Prostate gland (tissue), 2 donors: Measurements from ENCODE around the gene LSAMP. TPM values are rescaled to one million over a fixed set of nuclear protein-coding genes. Genes with fewer than 3 reads are reported as not detected.

Experiments
- DNase-seq: peaks from one replicate; pipeline ENCODE4 v3.0.0-alpha.2; 2019; ENCODE audit warnings: low spot score
- H3K27ac ChIP-seq, 2 donors: fragments of 200-600 bp; sonication (generic); 2 replicates each; pipeline ENCODE4 v1.5.1; 2017 to 2019
- H3K27me3 ChIP-seq: fragments of 200-600 bp; sonication (generic); replicated peaks from 2 replicates; pipeline ENCODE4 v1.5.1; 2019; ENCODE audit not compliant: insufficient read depth
- H3K36me3 ChIP-seq, 2 donors: fragments of 200-600 bp; sonication (generic); 1 replicate in 1 of 2; 2 replicates in 1 of 2; pipeline versions ENCODE4 v1.5.1 to v1.8.1; 2017 to 2019
- H3K4me1 ChIP-seq: fragments of 200-600 bp; sonication (generic); replicated peaks from 2 replicates; pipeline ENCODE4 v1.5.1; 2019
- H3K4me3 ChIP-seq, 2 donors: fragments of 200-600 bp; sonication (generic); 2 replicates each; pipeline ENCODE4 v1.5.1; 2017 to 2019
- H3K9me3 ChIP-seq: fragments of 200-600 bp; sonication (generic); 2 replicates; pipeline ENCODE4 v1.5.1; 2017
- CTCF ChIP-seq, 4 experiments: fragments of 200-600 bp in 2 of 4; fragments of 450-650 bp in 2 of 4; sonication (generic) in 2 of 4; IDR thresholded peaks; 1 replicate in 3 of 4; 2 replicates in 1 of 4; pipeline ENCODE4 v1.5.1; 2016 to 2019; ENCODE audit warnings: antibody characterized with exemption in 4 of 4, mild to moderate bottlenecking in 2 of 4, moderate library complexity in 2 of 4
- POLR2A ChIP-seq: fragments of 450-650 bp; IDR thresholded peaks from one replicate; pipeline ENCODE4 v1.6.1; 2016; ENCODE audit warnings: antibody characterized with exemption, mild to moderate bottlenecking
- POLR2AphosphoS5 ChIP-seq: sonication (generic); formaldehyde crosslinking; IDR thresholded peaks from one replicate; pipeline ENCODE4 v1.6.1; 2017; ENCODE audit warnings: antibody characterized with exemption
- WGBS: methylation state at CpG from one replicate; pipeline ENCODE4 v1.1.5; 2018; 5-methylcytosine and 5-hydroxymethylcytosine counted together
- intact Hi-C: fragments of 100-400 bp; cut with DNase I; formaldehyde crosslinking; loops from one replicate; pipeline ENCODE4 v1.14.2; 2022
- total RNA-seq, 2 donors: library from RNA; depleted of rRNA; stranded (reverse); fragments of >200 nt; gene quantifications; one replicate each; pipeline ENCODE4 v1.1.0, GENCODE V29; 2016

The LSAMP gene
- total RNA-seq, 2 donors from 2014 or later, result 15.4 to 38.0 TPM

- Histone ChIP-seq H3K4me1 (no peaks in the 10 kb centered on the region), H3K4me3 (no peak overlapping the region), H3K27ac (no peak overlapping the region), H3K9me3 (no peaks in the 10 kb centered on the region), H3K36me3 (no peaks in the 10 kb centered on the region), H3K27me3 (no peaks in the 10 kb centered on the region)
- 81% methylated on average over 1 of the region's 1 CpG for WGBS
- DNase-seq, result no peak
- intact Hi-C loops, result no loop called here
- TF ChIP-seq POLR2A, result no peak
- no peak for TF ChIP-seq CTCF (IDR thresholded peaks at IDR 0.05)
- no peak for TF ChIP-seq POLR2AphosphoS5
Measured at GRCh38 chr3:116331380-116331779, 113.9 kb downstream of the LSAMP start.

GRCh38 chr3:116322750-116323375 is 122.4 kb downstream of the LSAMP start:
- Histone ChIP-seq H3K36me3 (no peaks in the 10 kb centered on the region), H3K27ac (no peak overlapping the region), H3K27me3 (no peaks in the 10 kb centered on the region), H3K4me3 (no peak overlapping the region), H3K9me3 (no peaks in the 10 kb centered on the region), H3K4me1 (peaks cover 6% of the 10 kb centered on the region)
- WGBS, result 88% methylated on average over 2 of the region's 2 CpGs
- DNase-seq, result no peak
- no peak for TF ChIP-seq POLR2AphosphoS5
- intact Hi-C loops, result no loop called here

- no peak overlapping the region for H3K27ac ChIP-seq
Measured at GRCh38 chr3:116318370-116318769, 126.9 kb downstream of the LSAMP start.

GRCh38 chr3:116316771-116317170 is 128.5 kb downstream of the LSAMP start:
- no peaks in the 10 kb centered on the region for H3K9me3 ChIP-seq
- no peaks in the 10 kb centered on the region for H3K27me3 ChIP-seq
- TF ChIP-seq CTCF (IDR thresholded peaks at IDR 0.05), result no peak
- TF ChIP-seq POLR2AphosphoS5, result no peak
- TF ChIP-seq POLR2A, result no peak
- no peak for DNase-seq
- peaks cover under 1% of the 10 kb centered on the region for H3K4me1 ChIP-seq
- H3K36me3 ChIP-seq, result no peaks in the 10 kb centered on the region
- no peak overlapping the region for H3K4me3 ChIP-seq
- intact Hi-C loops, result no loop called here
- H3K27ac ChIP-seq, result no peak overlapping the region
- 76% methylated on average over 3 of the region's 3 CpGs for WGBS

More at GRCh38 chr3:116318370-116318769, 126.9 kb downstream of the LSAMP start:
- 61% methylated on average over 1 of the region's 1 CpG for WGBS
- TF ChIP-seq POLR2AphosphoS5, result no peak
- TF ChIP-seq CTCF (IDR thresholded peaks at IDR 0.05), result no peak
- TF ChIP-seq POLR2A, result no peak
- no peaks in the 10 kb centered on the region for H3K36me3 ChIP-seq
- no peak overlapping the region for H3K4me3 ChIP-seq
- H3K9me3 ChIP-seq, result no peaks in the 10 kb centered on the region
- H3K4me1 ChIP-seq, result peaks cover 6% of the 10 kb centered on the region
- intact Hi-C loops, result no loop called here
- no peak for DNase-seq
- H3K27me3 ChIP-seq, result no peaks in the 10 kb centered on the region

GRCh38 chr3:116314476-116314875 is 130.8 kb downstream of the LSAMP start:
- Histone ChIP-seq H3K9me3 (no peaks in the 10 kb centered on the region), H3K27me3 (no peaks in the 10 kb centered on the region), H3K27ac (no peak overlapping the region), H3K4me3 (no peak overlapping the region), H3K4me1 (no peaks in the 10 kb centered on the region), H3K36me3 (no peaks in the 10 kb centered on the region)
- no peak for TF ChIP-seq POLR2AphosphoS5
- no peak for TF ChIP-seq POLR2A
- no peak for TF ChIP-seq CTCF (IDR thresholded peaks at IDR 0.05)
- intact Hi-C loops, result no loop called here
- WGBS, result 27% methylated on average over 3 of the region's 3 CpGs
- DNase-seq, result no peak
